GM23338 (cell line): ENCODE measurements around the gene EHBP1L1.

Source experiments
- CREB1 ChIP-seq: fragments of 250-450 bp; sonication (Bioruptor Pico); IDR thresholded peaks from 2 replicates; pipeline ENCODE4 v1.5.0; 2020; ENCODE audit warnings: low read depth, mild to moderate bottlenecking, moderate library complexity
- EZH2 ChIP-seq: fragments of 200-600 bp; sonication (generic); IDR thresholded peaks from one replicate; pipeline ENCODE4 v1.8.0; 2017; ENCODE audit warnings: antibody characterized with exemption, mild to moderate bottlenecking, low read depth; ENCODE audit not compliant: unreplicated experiment
- EZH2phosphoT487 ChIP-seq: fragments of 200-600 bp; sonication (generic); IDR thresholded peaks from one replicate; pipeline ENCODE4 v1.8.1; 2018; ENCODE audit warnings: antibody characterized with exemption; ENCODE audit not compliant: unreplicated experiment
- JUNB ChIP-seq: IDR thresholded peaks from one replicate; pipeline ENCODE4 v1.6.1; 2016; ENCODE audit warnings: antibody characterized with exemption; ENCODE audit not compliant: unreplicated experiment
- NANOG ChIP-seq: IDR thresholded peaks from 2 replicates; pipeline ENCODE4 v1.6.1; 2016; ENCODE audit warnings: antibody characterized with exemption, borderline replicate concordance
- POLR2AphosphoS5 ChIP-seq: IDR thresholded peaks from 2 replicates; pipeline ENCODE4 v1.6.1; 2016; ENCODE audit warnings: antibody characterized with exemption, low read depth
- STAT1 ChIP-seq: IDR thresholded peaks from one replicate; pipeline ENCODE4 v1.6.1; 2016; ENCODE audit warnings: antibody characterized with exemption; ENCODE audit not compliant: unreplicated experiment
- ZNF114 ChIP-seq: fragments of 250-450 bp; sonication (Bioruptor Pico); IDR thresholded peaks from 2 replicates; pipeline ENCODE4 v1.5.0; 2020; ENCODE audit warnings: mild to moderate bottlenecking, moderate library complexity
- ZNF331 ChIP-seq: fragments of 250-450 bp; sonication (Bioruptor Pico); IDR thresholded peaks from 2 replicates; pipeline ENCODE4 v1.5.0; 2020; ENCODE audit warnings: low read depth, mild to moderate bottlenecking, moderate library complexity
- TF ChIP-seq, protein P1 (sequence below), 2 experiments: fragments of 200-600 bp in 1 of 2; sonication (generic) in 1 of 2; conservative IDR thresholded peaks; 2 replicates each; pipeline versions ENCODE4 v1.5.1 to v1.6.1; 2016 to 2017; ENCODE audit warnings: antibody characterized with exemption in 2 of 2, low read depth in 2 of 2, mild to moderate bottlenecking in 2 of 2, moderate library complexity in 1 of 2
- TF ChIP-seq, protein P2 (sequence below): IDR thresholded peaks from one replicate; pipeline ENCODE4 v1.6.1; 2018; ENCODE audit warnings: antibody characterized with exemption; ENCODE audit not compliant: unreplicated experiment
- TF ChIP-seq, protein P3 (sequence below): IDR thresholded peaks from 2 replicates; pipeline ENCODE4 v1.6.1; 2016; ENCODE audit warnings: antibody characterized with exemption
- TF ChIP-seq, protein P4 (sequence below): fragments of 250-450 bp; sonication (Bioruptor Pico); IDR thresholded peaks from 2 replicates; pipeline ENCODE4 v1.5.0; 2020; ENCODE audit warnings: mild to moderate bottlenecking, moderate library complexity

DNA sequence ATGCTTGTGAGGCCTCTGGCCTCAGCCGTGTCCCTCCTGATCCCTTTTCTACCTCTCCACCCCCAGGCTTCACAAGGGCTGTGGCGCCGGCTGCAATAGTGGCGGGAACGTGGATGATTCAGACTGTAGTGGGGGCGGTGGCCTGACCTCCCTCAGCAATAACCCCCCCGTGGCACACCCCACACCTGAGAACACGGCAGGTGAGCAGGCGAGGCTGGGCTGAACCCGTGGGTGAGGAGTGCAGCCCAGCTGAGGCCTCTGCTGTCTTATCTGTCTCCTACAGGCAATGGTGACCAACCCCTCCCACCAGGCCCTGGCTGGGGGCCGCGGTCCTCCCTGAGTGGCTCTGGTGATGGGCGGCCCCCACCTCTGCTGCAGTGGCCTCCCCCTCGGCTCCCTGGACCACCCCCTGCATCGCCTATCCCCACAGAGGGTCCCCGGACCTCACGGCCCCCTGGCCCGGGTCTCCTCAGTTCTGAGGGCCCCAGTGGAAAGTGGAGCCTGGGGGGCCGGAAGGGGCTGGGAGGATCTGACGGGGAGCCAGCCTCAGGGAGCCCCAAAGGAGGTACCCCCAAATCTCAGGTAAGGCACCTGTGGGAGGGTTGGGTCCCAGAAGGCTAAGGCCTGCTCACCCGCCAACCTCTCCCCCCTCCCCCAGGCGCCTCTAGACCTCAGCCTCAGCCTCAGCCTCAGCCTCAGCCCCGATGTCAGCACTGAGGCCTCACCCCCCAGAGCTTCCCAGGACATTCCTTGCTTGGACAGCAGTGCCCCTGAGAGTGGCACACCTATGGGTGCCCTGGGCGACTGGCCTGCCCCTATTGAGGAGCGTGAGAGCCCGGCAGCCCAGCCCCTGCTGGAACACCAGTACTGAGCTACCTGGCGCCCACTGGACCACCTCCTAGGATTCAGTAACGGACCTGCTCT is 60.5 kb downstream of the EHBP1L1 start:
- no peak for TF ChIP-seq CREB1
- TF ChIP-seq, protein P1, sequence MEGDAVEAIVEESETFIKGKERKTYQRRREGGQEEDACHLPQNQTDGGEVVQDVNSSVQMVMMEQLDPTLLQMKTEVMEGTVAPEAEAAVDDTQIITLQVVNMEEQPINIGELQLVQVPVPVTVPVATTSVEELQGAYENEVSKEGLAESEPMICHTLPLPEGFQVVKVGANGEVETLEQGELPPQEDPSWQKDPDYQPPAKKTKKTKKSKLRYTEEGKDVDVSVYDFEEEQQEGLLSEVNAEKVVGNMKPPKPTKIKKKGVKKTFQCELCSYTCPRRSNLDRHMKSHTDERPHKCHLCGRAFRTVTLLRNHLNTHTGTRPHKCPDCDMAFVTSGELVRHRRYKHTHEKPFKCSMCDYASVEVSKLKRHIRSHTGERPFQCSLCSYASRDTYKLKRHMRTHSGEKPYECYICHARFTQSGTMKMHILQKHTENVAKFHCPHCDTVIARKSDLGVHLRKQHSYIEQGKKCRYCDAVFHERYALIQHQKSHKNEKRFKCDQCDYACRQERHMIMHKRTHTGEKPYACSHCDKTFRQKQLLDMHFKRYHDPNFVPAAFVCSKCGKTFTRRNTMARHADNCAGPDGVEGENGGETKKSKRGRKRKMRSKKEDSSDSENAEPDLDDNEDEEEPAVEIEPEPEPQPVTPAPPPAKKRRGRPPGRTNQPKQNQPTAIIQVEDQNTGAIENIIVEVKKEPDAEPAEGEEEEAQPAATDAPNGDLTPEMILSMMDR (conservative IDR thresholded peaks at IDR 0.05; ENCODE audit: low read depth in 2 of 2), result no peak
- no peak for TF ChIP-seq POLR2AphosphoS5
- TF ChIP-seq EZH2, result no peak
- no peak for TF ChIP-seq EZH2phosphoT487
- TF ChIP-seq, protein P2, sequence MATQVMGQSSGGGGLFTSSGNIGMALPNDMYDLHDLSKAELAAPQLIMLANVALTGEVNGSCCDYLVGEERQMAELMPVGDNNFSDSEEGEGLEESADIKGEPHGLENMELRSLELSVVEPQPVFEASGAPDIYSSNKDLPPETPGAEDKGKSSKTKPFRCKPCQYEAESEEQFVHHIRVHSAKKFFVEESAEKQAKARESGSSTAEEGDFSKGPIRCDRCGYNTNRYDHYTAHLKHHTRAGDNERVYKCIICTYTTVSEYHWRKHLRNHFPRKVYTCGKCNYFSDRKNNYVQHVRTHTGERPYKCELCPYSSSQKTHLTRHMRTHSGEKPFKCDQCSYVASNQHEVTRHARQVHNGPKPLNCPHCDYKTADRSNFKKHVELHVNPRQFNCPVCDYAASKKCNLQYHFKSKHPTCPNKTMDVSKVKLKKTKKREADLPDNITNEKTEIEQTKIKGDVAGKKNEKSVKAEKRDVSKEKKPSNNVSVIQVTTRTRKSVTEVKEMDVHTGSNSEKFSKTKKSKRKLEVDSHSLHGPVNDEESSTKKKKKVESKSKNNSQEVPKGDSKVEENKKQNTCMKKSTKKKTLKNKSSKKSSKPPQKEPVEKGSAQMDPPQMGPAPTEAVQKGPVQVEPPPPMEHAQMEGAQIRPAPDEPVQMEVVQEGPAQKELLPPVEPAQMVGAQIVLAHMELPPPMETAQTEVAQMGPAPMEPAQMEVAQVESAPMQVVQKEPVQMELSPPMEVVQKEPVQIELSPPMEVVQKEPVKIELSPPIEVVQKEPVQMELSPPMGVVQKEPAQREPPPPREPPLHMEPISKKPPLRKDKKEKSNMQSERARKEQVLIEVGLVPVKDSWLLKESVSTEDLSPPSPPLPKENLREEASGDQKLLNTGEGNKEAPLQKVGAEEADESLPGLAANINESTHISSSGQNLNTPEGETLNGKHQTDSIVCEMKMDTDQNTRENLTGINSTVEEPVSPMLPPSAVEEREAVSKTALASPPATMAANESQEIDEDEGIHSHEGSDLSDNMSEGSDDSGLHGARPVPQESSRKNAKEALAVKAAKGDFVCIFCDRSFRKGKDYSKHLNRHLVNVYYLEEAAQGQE, result no peak
- TF ChIP-seq JUNB, result no peak
- TF ChIP-seq ZNF331, result no peak
- TF ChIP-seq STAT1, result no peak
- no peak for TF ChIP-seq ZNF114 (CRISPR knock-in tag)
- no peak for TF ChIP-seq NANOG
- TF ChIP-seq, protein P3, sequence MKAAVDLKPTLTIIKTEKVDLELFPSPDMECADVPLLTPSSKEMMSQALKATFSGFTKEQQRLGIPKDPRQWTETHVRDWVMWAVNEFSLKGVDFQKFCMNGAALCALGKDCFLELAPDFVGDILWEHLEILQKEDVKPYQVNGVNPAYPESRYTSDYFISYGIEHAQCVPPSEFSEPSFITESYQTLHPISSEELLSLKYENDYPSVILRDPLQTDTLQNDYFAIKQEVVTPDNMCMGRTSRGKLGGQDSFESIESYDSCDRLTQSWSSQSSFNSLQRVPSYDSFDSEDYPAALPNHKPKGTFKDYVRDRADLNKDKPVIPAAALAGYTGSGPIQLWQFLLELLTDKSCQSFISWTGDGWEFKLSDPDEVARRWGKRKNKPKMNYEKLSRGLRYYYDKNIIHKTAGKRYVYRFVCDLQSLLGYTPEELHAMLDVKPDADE, result no peak
- TF ChIP-seq, protein P4, sequence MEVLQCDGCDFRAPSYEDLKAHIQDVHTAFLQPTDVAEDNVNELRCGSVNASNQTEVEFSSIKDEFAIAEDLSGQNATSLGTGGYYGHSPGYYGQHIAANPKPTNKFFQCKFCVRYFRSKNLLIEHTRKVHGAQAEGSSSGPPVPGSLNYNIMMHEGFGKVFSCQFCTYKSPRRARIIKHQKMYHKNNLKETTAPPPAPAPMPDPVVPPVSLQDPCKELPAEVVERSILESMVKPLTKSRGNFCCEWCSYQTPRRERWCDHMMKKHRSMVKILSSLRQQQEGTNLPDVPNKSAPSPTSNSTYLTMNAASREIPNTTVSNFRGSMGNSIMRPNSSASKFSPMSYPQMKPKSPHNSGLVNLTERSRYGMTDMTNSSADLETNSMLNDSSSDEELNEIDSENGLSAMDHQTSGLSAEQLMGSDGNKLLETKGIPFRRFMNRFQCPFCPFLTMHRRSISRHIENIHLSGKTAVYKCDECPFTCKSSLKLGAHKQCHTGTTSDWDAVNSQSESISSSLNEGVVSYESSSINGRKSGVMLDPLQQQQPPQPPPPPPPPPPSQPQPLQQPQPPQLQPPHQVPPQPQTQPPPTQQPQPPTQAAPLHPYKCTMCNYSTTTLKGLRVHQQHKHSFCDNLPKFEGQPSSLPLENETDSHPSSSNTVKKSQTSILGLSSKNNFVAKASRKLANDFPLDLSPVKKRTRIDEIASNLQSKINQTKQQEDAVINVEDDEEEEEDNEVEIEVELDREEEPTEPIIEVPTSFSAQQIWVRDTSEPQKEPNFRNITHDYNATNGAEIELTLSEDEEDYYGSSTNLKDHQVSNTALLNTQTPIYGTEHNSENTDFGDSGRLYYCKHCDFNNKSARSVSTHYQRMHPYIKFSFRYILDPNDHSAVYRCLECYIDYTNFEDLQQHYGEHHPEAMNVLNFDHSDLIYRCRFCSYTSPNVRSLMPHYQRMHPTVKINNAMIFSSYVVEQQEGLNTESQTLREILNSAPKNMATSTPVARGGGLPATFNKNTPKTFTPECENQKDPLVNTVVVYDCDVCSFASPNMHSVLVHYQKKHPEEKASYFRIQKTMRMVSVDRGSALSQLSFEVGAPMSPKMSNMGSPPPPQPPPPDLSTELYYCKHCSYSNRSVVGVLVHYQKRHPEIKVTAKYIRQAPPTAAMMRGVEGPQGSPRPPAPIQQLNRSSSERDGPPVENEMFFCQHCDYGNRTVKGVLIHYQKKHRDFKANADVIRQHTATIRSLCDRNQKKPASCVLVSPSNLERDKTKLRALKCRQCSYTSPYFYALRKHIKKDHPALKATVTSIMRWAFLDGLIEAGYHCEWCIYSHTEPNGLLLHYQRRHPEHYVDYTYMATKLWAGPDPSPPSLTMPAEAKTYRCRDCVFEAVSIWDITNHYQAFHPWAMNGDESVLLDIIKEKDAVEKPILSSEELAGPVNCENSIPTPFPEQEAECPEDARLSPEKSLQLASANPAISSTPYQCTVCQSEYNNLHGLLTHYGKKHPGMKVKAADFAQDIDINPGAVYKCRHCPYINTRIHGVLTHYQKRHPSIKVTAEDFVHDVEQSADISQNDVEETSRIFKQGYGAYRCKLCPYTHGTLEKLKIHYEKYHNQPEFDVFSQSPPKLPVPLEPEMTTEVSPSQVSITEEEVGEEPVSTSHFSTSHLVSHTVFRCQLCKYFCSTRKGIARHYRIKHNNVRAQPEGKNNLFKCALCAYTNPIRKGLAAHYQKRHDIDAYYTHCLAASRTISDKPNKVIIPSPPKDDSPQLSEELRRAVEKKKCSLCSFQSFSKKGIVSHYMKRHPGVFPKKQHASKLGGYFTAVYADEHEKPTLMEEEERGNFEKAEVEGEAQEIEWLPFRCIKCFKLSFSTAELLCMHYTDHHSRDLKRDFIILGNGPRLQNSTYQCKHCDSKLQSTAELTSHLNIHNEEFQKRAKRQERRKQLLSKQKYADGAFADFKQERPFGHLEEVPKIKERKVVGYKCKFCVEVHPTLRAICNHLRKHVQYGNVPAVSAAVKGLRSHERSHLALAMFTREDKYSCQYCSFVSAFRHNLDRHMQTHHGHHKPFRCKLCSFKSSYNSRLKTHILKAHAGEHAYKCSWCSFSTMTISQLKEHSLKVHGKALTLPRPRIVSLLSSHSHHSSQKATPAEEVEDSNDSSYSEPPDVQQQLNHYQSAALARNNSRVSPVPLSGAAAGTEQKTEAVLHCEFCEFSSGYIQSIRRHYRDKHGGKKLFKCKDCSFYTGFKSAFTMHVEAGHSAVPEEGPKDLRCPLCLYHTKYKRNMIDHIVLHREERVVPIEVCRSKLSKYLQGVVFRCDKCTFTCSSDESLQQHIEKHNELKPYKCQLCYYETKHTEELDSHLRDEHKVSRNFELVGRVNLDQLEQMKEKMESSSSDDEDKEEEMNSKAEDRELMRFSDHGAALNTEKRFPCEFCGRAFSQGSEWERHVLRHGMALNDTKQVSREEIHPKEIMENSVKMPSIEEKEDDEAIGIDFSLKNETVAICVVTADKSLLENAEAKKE, result no peak
